Measurements from ENCODE around the gene KXD1. TPM values are rescaled to one million over a fixed set of nuclear protein-coding genes. Genes with fewer than 3 reads are reported as not detected.

The KXD1 gene, protein sequence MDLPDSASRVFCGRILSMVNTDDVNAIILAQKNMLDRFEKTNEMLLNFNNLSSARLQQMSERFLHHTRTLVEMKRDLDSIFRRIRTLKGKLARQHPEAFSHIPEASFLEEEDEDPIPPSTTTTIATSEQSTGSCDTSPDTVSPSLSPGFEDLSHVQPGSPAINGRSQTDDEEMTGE
- 100 to 1,000 TPM in 3 of 4 donors, 10 to 100 TPM in 1; 97.1 to 155 (median 106) TPM for total RNA-seq

DNA sequence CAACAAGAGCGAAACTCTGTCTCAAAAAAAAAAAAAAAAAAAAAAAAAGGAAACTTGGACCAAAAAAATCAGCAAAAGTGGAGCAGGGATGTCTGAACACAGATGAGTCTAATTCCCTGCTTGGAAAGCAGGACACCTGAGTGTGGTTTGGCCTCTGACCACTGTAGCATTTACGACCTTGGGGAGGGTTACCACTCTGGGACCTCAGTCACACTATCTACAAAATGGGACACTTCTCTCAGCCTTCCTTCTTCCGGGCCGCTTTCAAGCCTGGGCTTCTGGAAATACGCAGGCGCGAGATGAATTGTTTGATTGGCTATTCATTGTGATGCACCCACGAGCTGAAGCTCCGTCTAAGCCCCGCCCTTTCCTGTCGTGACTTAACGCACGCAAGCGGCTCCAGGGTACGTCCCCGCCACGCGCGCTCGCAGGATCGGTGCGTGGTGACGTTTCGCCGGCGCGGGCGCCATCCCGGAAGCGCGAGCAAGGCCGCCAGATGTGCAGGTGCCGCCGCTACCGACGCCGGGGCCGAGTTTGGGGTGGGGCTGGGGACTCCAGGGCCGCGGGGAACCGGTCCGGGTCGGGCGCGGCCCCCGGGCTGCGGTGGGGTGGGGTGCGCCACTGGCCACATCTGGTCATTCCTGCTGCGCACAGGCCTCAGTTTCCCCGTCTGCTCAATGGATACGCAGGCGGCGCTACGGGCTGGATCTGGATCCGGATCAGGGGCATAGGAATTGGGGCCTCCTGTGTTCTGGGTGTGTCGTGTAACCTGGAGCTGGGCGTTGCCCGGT, at the start of gene KXD1:
Gene KXD1 (plus strand): TSS at position 460 of the 791 bp plus-strand sequence. CDS start 4,187 bp downstream, outside the sequence.
- DNase-seq: peak; percentile 98
- H3K36me3 ChIP-seq: no peaks in the 10 kb centered on the region
- H3K27ac ChIP-seq: peak within 1 kb of the TSS; percentile 95 to 98 (median 96)
- H3K4me3 ChIP-seq: peak within 1 kb of the TSS; percentile 82 to 91 (median 88)
- no peaks in the 10 kb centered on the region for H3K9me3 ChIP-seq
- TF ChIP-seq, protein P1, sequence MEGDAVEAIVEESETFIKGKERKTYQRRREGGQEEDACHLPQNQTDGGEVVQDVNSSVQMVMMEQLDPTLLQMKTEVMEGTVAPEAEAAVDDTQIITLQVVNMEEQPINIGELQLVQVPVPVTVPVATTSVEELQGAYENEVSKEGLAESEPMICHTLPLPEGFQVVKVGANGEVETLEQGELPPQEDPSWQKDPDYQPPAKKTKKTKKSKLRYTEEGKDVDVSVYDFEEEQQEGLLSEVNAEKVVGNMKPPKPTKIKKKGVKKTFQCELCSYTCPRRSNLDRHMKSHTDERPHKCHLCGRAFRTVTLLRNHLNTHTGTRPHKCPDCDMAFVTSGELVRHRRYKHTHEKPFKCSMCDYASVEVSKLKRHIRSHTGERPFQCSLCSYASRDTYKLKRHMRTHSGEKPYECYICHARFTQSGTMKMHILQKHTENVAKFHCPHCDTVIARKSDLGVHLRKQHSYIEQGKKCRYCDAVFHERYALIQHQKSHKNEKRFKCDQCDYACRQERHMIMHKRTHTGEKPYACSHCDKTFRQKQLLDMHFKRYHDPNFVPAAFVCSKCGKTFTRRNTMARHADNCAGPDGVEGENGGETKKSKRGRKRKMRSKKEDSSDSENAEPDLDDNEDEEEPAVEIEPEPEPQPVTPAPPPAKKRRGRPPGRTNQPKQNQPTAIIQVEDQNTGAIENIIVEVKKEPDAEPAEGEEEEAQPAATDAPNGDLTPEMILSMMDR (IDR thresholded peaks at IDR 0.05 in 4 of 5, conservative IDR thresholded peaks at IDR 0.05 in 1 of 5): no peak
- peak; percentile 86 to 92 for TF ChIP-seq POLR2A (IDR thresholded peaks at IDR 0.05)
- in situ Hi-C loops (cut with MboI; ENCODE audit: low sequenced_read_pairs in 4 of 4): loop anchor here in 1 of 4 donors (25.0 kb wide), 1 partner anchor 95 kb away; no protein-coding TSS in a partner anchor
- intact Hi-C loops (cut with DNase I; ENCODE audit: low total_unique reads): loop anchor here (1.0 to 5.0 kb wide), 3 partner anchors 14 to 90 kb away; partner anchors contain the start of genes ELL and UBA52
- peaks cover 0 to 17% of the 10 kb centered on the region in 2 donors for H3K4me1 ChIP-seq
- H3K27me3 ChIP-seq: no peaks in the 10 kb centered on the region
- peak; percentile 99 to 100 for ATAC-seq

DNA sequence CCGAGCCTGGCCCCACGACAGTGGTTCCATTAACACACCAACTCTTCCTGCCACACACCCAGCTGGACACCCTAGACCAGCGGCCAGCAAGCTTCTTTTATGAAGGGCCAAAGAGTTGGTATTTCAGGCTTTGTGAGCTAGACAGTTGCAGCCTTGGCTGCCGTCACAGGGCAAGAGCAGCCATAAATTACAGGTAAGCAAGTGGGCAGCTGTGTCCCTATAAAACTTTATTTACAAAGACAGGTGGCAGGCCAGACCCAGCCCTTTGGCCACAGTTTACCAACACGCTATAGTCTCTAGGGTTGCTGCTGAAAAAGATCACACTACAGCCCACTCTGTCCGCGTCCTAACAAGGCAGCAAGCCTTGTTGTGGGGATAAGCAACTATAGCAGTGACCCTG, 49.1 kb upstream of the KXD1 start:
- Histone ChIP-seq H3K4me3 (no peak overlapping the region), H3K27ac (peak overlapping the region; percentile 94 to 99 (median 98)), H3K9me3 (no peaks in the 10 kb centered on the region), H3K36me3 (no peaks in the 10 kb centered on the region), H3K4me1 (peaks cover 91 to 92% of the 10 kb centered on the region in 2 donors), H3K27me3 (no peaks in the 10 kb centered on the region)
- TF ChIP-seq POLR2A (IDR thresholded peaks at IDR 0.05): no peak
- TF ChIP-seq, protein P1 (IDR thresholded peaks at IDR 0.05 in 4 of 5, conservative IDR thresholded peaks at IDR 0.05 in 1 of 5): no peak
- DNase-seq (peak in 1 of 2 donors; percentile 45), ATAC-seq (no peak)
- intact Hi-C loops (cut with DNase I; ENCODE audit: low total_unique reads) (no loop called here), in situ Hi-C loops (cut with MboI; ENCODE audit: low sequenced_read_pairs in 4 of 4) (no loop called here)

DNA sequence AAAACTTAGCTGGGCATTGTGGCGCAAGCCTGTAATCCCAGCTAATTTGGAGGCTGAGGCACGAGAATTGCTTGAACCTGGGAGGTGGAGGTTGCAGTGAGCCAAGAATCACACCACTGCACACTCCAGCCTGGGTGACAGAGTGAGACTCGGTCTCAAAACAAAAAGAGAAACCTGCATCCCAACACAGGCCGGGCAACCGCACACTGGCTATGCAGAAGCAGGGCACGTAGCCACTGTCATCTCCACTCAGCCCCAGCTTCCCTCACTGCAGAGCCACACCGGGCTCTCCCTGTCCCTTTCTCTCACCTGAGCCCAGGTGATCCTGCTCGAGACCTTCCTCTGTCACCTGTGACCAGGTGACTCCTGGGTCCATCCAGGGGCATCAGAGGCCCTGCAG, 47.5 kb upstream of the KXD1 start:
- intact Hi-C loops (cut with DNase I; ENCODE audit: low total_unique reads): no loop called here
- no peak overlapping the region for H3K4me3 ChIP-seq
- no peaks in the 10 kb centered on the region for H3K27me3 ChIP-seq
- ATAC-seq: no peak
- in situ Hi-C loops (cut with MboI; ENCODE audit: low sequenced_read_pairs in 4 of 4): no loop called here
- H3K27ac ChIP-seq: peak overlapping the region; percentile 94 to 99 (median 98)
- no peak for DNase-seq
- TF ChIP-seq, protein P1 (IDR thresholded peaks at IDR 0.05 in 4 of 5, conservative IDR thresholded peaks at IDR 0.05 in 1 of 5): no peak
- TF ChIP-seq POLR2A (IDR thresholded peaks at IDR 0.05): no peak
- peaks cover 91 to 92% of the 10 kb centered on the region in 2 donors for H3K4me1 ChIP-seq
- no peaks in the 10 kb centered on the region for H3K36me3 ChIP-seq
- no peaks in the 10 kb centered on the region for H3K9me3 ChIP-seq

DNA sequence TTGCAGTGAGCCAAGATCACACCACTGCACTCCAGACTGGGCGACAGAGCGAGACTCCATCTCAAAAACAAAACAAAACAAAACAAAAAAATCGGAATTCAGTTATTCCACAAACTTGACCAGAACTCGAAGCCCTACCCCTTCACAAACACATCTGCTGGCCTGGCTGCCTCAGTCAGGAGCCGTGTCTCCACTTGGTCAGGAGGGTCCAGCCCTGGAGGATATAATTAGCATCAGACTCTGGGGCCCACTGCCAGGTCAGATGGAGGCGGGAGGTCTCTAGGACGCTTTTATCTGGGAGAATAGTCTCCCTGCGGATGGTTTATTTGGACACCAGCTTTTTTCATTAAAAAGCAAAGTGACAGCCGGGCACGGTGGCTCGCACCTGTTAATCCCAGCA, 43.8 kb upstream of the KXD1 start:
- in situ Hi-C loops (cut with MboI; ENCODE audit: low sequenced_read_pairs in 4 of 4): no loop called here
- ATAC-seq: peak; percentile 55 to 63
- H3K4me3 ChIP-seq: no peak overlapping the region

More for the DNA sequence above, 43.8 kb upstream of the KXD1 start:
- H3K9me3 ChIP-seq: no peaks in the 10 kb centered on the region
- intact Hi-C loops (cut with DNase I; ENCODE audit: low total_unique reads): no loop called here
- H3K36me3 ChIP-seq: no peaks in the 10 kb centered on the region
- peak overlapping the region; percentile 97 to 100 (median 98) for H3K27ac ChIP-seq
- peak; percentile 52 to 73 for DNase-seq
- no peaks in the 10 kb centered on the region for H3K27me3 ChIP-seq
- H3K4me1 ChIP-seq: peaks cover 79 to 89% of the 10 kb centered on the region in 2 donors
- TF ChIP-seq POLR2A (IDR thresholded peaks at IDR 0.05): peak; percentile 39 to 46
- TF ChIP-seq, protein P1 (IDR thresholded peaks at IDR 0.05 in 4 of 5, conservative IDR thresholded peaks at IDR 0.05 in 1 of 5): no peak
